K562 (cell line): ENCODE results near the gene DNPEP.

Experiments
- CTCF ChIP-seq, 3 experiments: IDR thresholded peaks in 2 of 3; conservative IDR thresholded peaks in 1 of 3; 2 replicates each; pipeline ENCODE4 v1.5.1; 2011 to 2012; ENCODE audit warnings: low read length in 3 of 3, mild to moderate bottlenecking in 3 of 3, control low read depth in 2 of 3, improper control_type of control experiment in 1 of 3, inconsistent platforms in 1 of 3, low read depth in 1 of 3, mixed read lengths in 1 of 3, moderate library complexity in 1 of 3; ENCODE audit not compliant: insufficient read depth in 2 of 3
- NFE2 ChIP-seq: IDR thresholded peaks from 2 replicates; pipeline ENCODE4 v1.6.1; 2014; ENCODE audit warnings: antibody characterized with exemption, low read depth
- NFE2L1 ChIP-seq: fragments of 450-650 bp; IDR thresholded peaks from 2 replicates; pipeline ENCODE4 v1.6.1; 2016; ENCODE audit warnings: missing genetic modification characterization, low read depth, mild to moderate bottlenecking, missing compliant biosample characterization, moderate library complexity, borderline replicate concordance
- NUFIP1 ChIP-seq: fragments of 450-650 bp; IDR thresholded peaks from 2 replicates; pipeline ENCODE4 v1.6.1; 2018; ENCODE audit not compliant: partially characterized antibody
- POLR2A ChIP-seq: fragments of 450-650 bp; conservative IDR thresholded peaks from 2 replicates; pipeline ENCODE4 v1.6.1; 2016
- POLR2AphosphoS5 ChIP-seq: IDR thresholded peaks from 2 replicates; pipeline ENCODE4 v1.6.1; 2011; ENCODE audit warnings: mild to moderate bottlenecking, low read depth, low read length, moderate library complexity; ENCODE audit not compliant: control insufficient read depth, insufficient read depth
- PYGO2 ChIP-seq: fragments of 450-650 bp; IDR thresholded peaks from 2 replicates; pipeline ENCODE4 v1.6.1; 2016; ENCODE audit warnings: mild to moderate bottlenecking, missing genetic modification characterization, moderate library complexity, missing compliant biosample characterization
- RERE ChIP-seq: sonication (generic); formaldehyde crosslinking; IDR thresholded peaks from 2 replicates; pipeline ENCODE4 v1.8.0; 2023; ENCODE audit warnings: missing genetic modification reagents, mild to moderate bottlenecking, borderline replicate concordance
- ZKSCAN1 ChIP-seq: fragments of 150-350 bp; IDR thresholded peaks from 2 replicates; pipeline ENCODE4 v1.6.1; 2016; ENCODE audit warnings: low read depth, low read length

GRCh38 chr2:219400562-219400961 is 12.8 kb upstream of the DNPEP start:
- TF ChIP-seq NFE2L1 (tag) (no peak), POLR2A (no peak), CTCF (IDR thresholded peaks at IDR 0.05 in 2 of 3, conservative IDR thresholded peaks at IDR 0.05 in 1 of 3; ENCODE audit: insufficient read depth in 2 of 3, low read depth in 1 of 3, low read length in 3 of 3) (no peak), NUFIP1 (no peak), ZKSCAN1 (no peak), POLR2AphosphoS5 (no peak), NFE2 (no peak), PYGO2 (tag) (no peak), RERE (CRISPR knock-in tag) (no peak)
